H1 (cell line): ENCODE measurements around the gene ULBP3. TPM values are rescaled to one million over a fixed set of nuclear protein-coding genes. Genes with fewer than 3 reads are reported as not detected.

Experiments
- CTCF ChIA-PET: fragments of 300-600 bp; sonication (Branson Sonifier 250); formaldehyde crosslinking; loops from one replicate; lab custom pipeline; 2021; ENCODE audit not compliant: partially characterized antibody; lab: Charles Lee
- POLR2A ChIA-PET: fragments of 300-600 bp; sonication (Branson Sonifier 250); formaldehyde crosslinking; loops from one replicate; lab custom pipeline; 2021; ENCODE audit warnings: inconsistent platforms; ENCODE audit not compliant: partially characterized antibody; lab: Charles Lee
- DNase-seq, 2 experiments: peaks; one replicate each; pipeline versions ENCODE4 v3.0.0 to v3.0.0-alpha.2; 2010 to 2022; ENCODE audit warnings: low spot score in 2 of 2, low read depth in 1 of 2, mixed read lengths in 1 of 2
- FAIRE-seq: peaks from 2 replicates; lab custom pipeline; 2011; peaks lifted over from hg19 to GRCh38; lab: Jason Lieb, UNC
- H2AFZ ChIP-seq: 2 replicates; pipeline ENCODE4 v1.8.1; 2012; ENCODE audit warnings: low read length, inconsistent platforms
- H2AK5ac ChIP-seq: 2 replicates; pipeline ENCODE4 v1.6.1; 2013; ENCODE audit warnings: low read depth, low read length
- H2BK120ac ChIP-seq: replicated peaks from 2 replicates; pipeline ENCODE3; 2013; ENCODE audit warnings: low read depth, low read length, inconsistent platforms
- H2BK12ac ChIP-seq: 2 replicates; pipeline ENCODE4 v1.6.1; 2013; ENCODE audit warnings: low read depth, low read length
- H2BK15ac ChIP-seq: 2 replicates; pipeline ENCODE4 v1.6.1; 2013; ENCODE audit warnings: low read length
- H2BK20ac ChIP-seq: 2 replicates; pipeline ENCODE4 v1.6.1; 2013; ENCODE audit warnings: low read length
- H2BK5ac ChIP-seq: 2 replicates; pipeline ENCODE4 v1.6.1; 2013; ENCODE audit warnings: low read depth, low read length
- H3K14ac ChIP-seq: 2 replicates; pipeline ENCODE4 v1.6.1; 2013; ENCODE audit warnings: inconsistent platforms; ENCODE audit not compliant: insufficient read length
- H3K18ac ChIP-seq: 2 replicates; pipeline ENCODE4 v1.6.1; 2013; ENCODE audit warnings: low read length; ENCODE audit errors: extremely low read depth
- H3K23ac ChIP-seq: 2 replicates; pipeline ENCODE4 v1.6.1; 2013; ENCODE audit warnings: inconsistent platforms; ENCODE audit not compliant: insufficient read length
- H3K23me2 ChIP-seq: 2 replicates; pipeline ENCODE4 v1.6.1; 2013; ENCODE audit warnings: low read depth, low read length
- H3K27ac ChIP-seq: 2 replicates; pipeline ENCODE4 v1.6.1; 2011; ENCODE audit warnings: low read depth, low read length, inconsistent platforms
- H3K27me3 ChIP-seq, 4 experiments: replicated peaks in 1 of 4; 1 replicate in 1 of 4; 2 replicates in 3 of 4; pipeline versions ENCODE4 v1.6.1 to v1.8.1; 2011 to 2013; ENCODE audit warnings: low read length in 3 of 4, mild to moderate bottlenecking in 3 of 4, inconsistent platforms in 2 of 4, mixed read lengths in 2 of 4, moderate library complexity in 1 of 4; ENCODE audit not compliant: control insufficient read depth in 3 of 4, insufficient read depth in 3 of 4; ENCODE audit errors: extremely low read depth in 1 of 4
- H3K36me3 ChIP-seq, 4 experiments: 2 replicates each; pipeline versions ENCODE4 v1.6.1 to v1.8.1; 2011 to 2013; ENCODE audit warnings: mild to moderate bottlenecking in 4 of 4, low read length in 3 of 4, moderate library complexity in 2 of 4, control low read depth in 1 of 4, inconsistent platforms in 1 of 4; ENCODE audit not compliant: insufficient read depth in 4 of 4, control insufficient read depth in 2 of 4
- H3K4ac ChIP-seq: replicated peaks from 2 replicates; pipeline ENCODE3; 2013; ENCODE audit warnings: low read length, low read depth, mixed read lengths, inconsistent platforms; ENCODE audit not compliant: insufficient read length
- H3K4me1 ChIP-seq, 4 experiments: replicated peaks in 1 of 4; 1 replicate in 1 of 4; 2 replicates in 3 of 4; pipeline versions ENCODE4 v1.6.1 to v1.8.1; 2011 to 2013; ENCODE audit warnings: low read length in 3 of 4, inconsistent platforms in 2 of 4, mixed read lengths in 1 of 4; ENCODE audit not compliant: insufficient read depth in 4 of 4, control insufficient read depth in 3 of 4
- H3K4me2 ChIP-seq, 2 experiments: 2 replicates each; pipeline versions ENCODE4 v1.6.1 to v1.8.1; 2011 to 2013; ENCODE audit warnings: low read depth in 2 of 2, low read length in 2 of 2, control low read depth in 1 of 2, inconsistent platforms in 1 of 2, mild to moderate bottlenecking in 1 of 2; ENCODE audit not compliant: insufficient read depth in 1 of 2
- H3K4me3 ChIP-seq, 4 experiments: fragments of 200-600, 300-600 bp in 1 of 4; sonication (generic), shearing (Covaris generic), sonication (Bioruptor Twin) in 1 of 4; 2 replicates each; pipeline versions ENCODE4 v1.5.1 to v1.8.1; 2011 to 2016; ENCODE audit warnings: low read length in 4 of 4, low read depth in 3 of 4, control low read depth in 2 of 4, inconsistent platforms in 2 of 4, mild to moderate bottlenecking in 2 of 4, mixed read lengths in 1 of 4, moderate library complexity in 1 of 4; ENCODE audit not compliant: insufficient read depth in 2 of 4; ENCODE audit errors: extremely low read depth in 1 of 4
- H3K56ac ChIP-seq: replicated peaks from 2 replicates; pipeline ENCODE3; 2013; ENCODE audit warnings: low read depth, mild to moderate bottlenecking, mixed read lengths, low read length, inconsistent platforms; ENCODE audit not compliant: insufficient read length
- H3K79me1 ChIP-seq: 2 replicates; pipeline ENCODE4 v1.6.1; 2013; ENCODE audit warnings: low read depth, low read length, control low read depth
- H3K79me2 ChIP-seq, 2 experiments: 2 replicates each; pipeline versions ENCODE4 v1.6.1 to v1.8.1; 2012 to 2013; ENCODE audit warnings: low read length in 2 of 2, mild to moderate bottlenecking in 2 of 2, inconsistent platforms in 1 of 2; ENCODE audit not compliant: insufficient read depth in 2 of 2, control insufficient read depth in 1 of 2
- H3K9ac ChIP-seq, 4 experiments: replicated peaks in 1 of 4; 1 replicate in 1 of 4; 2 replicates in 3 of 4; pipeline versions ENCODE4 v1.6.1 to v1.8.1; 2011 to 2013; ENCODE audit warnings: low read depth in 3 of 4, low read length in 3 of 4, control low read depth in 2 of 4, mild to moderate bottlenecking in 2 of 4, moderate library complexity in 2 of 4, inconsistent platforms in 1 of 4; ENCODE audit errors: extremely low read depth in 1 of 4
- H3K9me3 ChIP-seq, 2 experiments: 2 replicates each; pipeline versions ENCODE4 v1.6.1 to v1.8.1; 2012 to 2013; ENCODE audit warnings: mild to moderate bottlenecking in 2 of 2, moderate library complexity in 2 of 2, control low read depth in 1 of 2, inconsistent platforms in 1 of 2, low read depth in 1 of 2, low read length in 1 of 2, mixed read lengths in 1 of 2; ENCODE audit not compliant: insufficient read depth in 2 of 2
- H4K20me1 ChIP-seq, 2 experiments: replicated peaks in 1 of 2; 2 replicates each; pipeline versions ENCODE3 to v1.8.1; 2011 to 2013; ENCODE audit warnings: inconsistent platforms in 2 of 2, low read length in 2 of 2, mild to moderate bottlenecking in 1 of 2; ENCODE audit not compliant: insufficient read depth in 2 of 2, control insufficient read depth in 1 of 2
- H4K5ac ChIP-seq: 2 replicates; pipeline ENCODE4 v1.6.1; 2013; ENCODE audit warnings: low read length, low read depth, mixed read lengths, inconsistent platforms; ENCODE audit not compliant: insufficient read length
- H4K8ac ChIP-seq: 2 replicates; pipeline ENCODE4 v1.8.0; 2013; ENCODE audit warnings: mild to moderate bottlenecking, moderate library complexity, low read length, inconsistent platforms; ENCODE audit not compliant: insufficient read depth; ENCODE audit errors: extremely low read depth
- H4K91ac ChIP-seq: replicated peaks from 2 replicates; pipeline ENCODE3; 2013; ENCODE audit warnings: low read length, mixed read lengths, inconsistent platforms; ENCODE audit not compliant: insufficient read length
- HDAC2 ChIP-seq, 2 experiments: fragments of 300-600 bp in 1 of 2; sonication (generic) in 1 of 2; IDR thresholded peaks; 2 replicates each; pipeline ENCODE4 v1.6.1; 2011 to 2012; ENCODE audit warnings: low read depth in 2 of 2, low read length in 2 of 2, mild to moderate bottlenecking in 2 of 2, moderate library complexity in 2 of 2, borderline replicate concordance in 1 of 2, inconsistent platforms in 1 of 2
- MAFK ChIP-seq: IDR thresholded peaks from 2 replicates; pipeline ENCODE4 v1.6.1; 2012; ENCODE audit warnings: low read depth, mild to moderate bottlenecking, improper control_type of control experiment, low read length
- POU5F1 ChIP-seq: IDR thresholded peaks from 2 replicates; pipeline ENCODE4 v1.6.1; 2011; ENCODE audit warnings: low read depth, mild to moderate bottlenecking, low read length, moderate library complexity
- RNF2 ChIP-seq: fragments of 200-900, 300-1000 bp; sonication (generic); IDR thresholded peaks from 2 replicates; pipeline ENCODE4 v1.7.1; 2016; ENCODE audit warnings: borderline replicate concordance, low read depth, mild to moderate bottlenecking, antibody characterized with exemption, low read length; ENCODE audit not compliant: poor library complexity, severe bottlenecking; ENCODE audit errors: missing control alignments
- SIRT6 ChIP-seq: IDR thresholded peaks from one replicate; pipeline ENCODE4 v1.7.1; 2012; ENCODE audit warnings: low read length, inconsistent platforms
- SP2 ChIP-seq: IDR thresholded peaks from 2 replicates; pipeline ENCODE4 v1.6.1; 2012; ENCODE audit warnings: mild to moderate bottlenecking, low read length, inconsistent platforms
- SRF ChIP-seq: IDR thresholded peaks from 2 replicates; pipeline ENCODE4 v1.6.1; 2011; ENCODE audit warnings: mild to moderate bottlenecking, low read depth, low read length, moderate library complexity
- TBP ChIP-seq: IDR thresholded peaks from 2 replicates; pipeline ENCODE4 v1.6.1; 2011; ENCODE audit warnings: low read depth, low read length, improper control_type of control experiment
- TCF12 ChIP-seq: IDR thresholded peaks from 2 replicates; pipeline ENCODE4 v1.6.1; 2011; ENCODE audit warnings: low read depth, mild to moderate bottlenecking, low read length
- YY1 ChIP-seq: IDR thresholded peaks from 2 replicates; pipeline ENCODE4 v1.6.1; 2011; ENCODE audit warnings: low read depth, mild to moderate bottlenecking, low read length
- WGBS, 2 experiments: shearing (Covaris generic) in 1 of 2; methylation state at CpG; one replicate each; pipeline versions ENCODE4 v1.1.6 to v1.1.7; 2013 to 2015; ENCODE audit warnings: low lambda C conversion rate in 2 of 2, mixed read lengths in 2 of 2, inconsistent platforms in 1 of 2, low coverage in 1 of 2, missing lambda C conversion rate in 1 of 2; ENCODE audit not compliant: insufficient replicate concordance in 2 of 2, insufficient coverage in 1 of 2, insufficient read length in 1 of 2; ENCODE audit errors: extremely low coverage in 1 of 2, missing lambda C conversion rate in 1 of 2; 5-methylcytosine and 5-hydroxymethylcytosine counted together
- polyA plus RNA-seq, 7 experiments: library from polyadenylated mRNA; depleted of rRNA in 3 of 7; stranded (reverse) in 5 of 7; unstranded in 2 of 7; fragments of >200 nt in 5 of 7; fragments of 200-250 nt in 2 of 7; gene quantifications; 1 replicate in 5 of 7; 2 replicates in 1 of 7; 4 replicates in 1 of 7; pipeline versions ENCODE4 v1.2.1 to v1.2.3, GENCODE V29; 2011 to 2013; ENCODE audit warnings: missing spikeins in 2 of 7, mixed read lengths in 2 of 7
- total RNA-seq: library from RNA; stranded (reverse); fragmentation: NEBNext Ultra II Directional; extraction: Animal tissue kit (Norgen Biotek cat#: 25700); gene quantifications from 2 replicates; pipeline ENCODE4 v1.2.1, GENCODE V29; 2021
- TF ChIP-seq, protein P1 (sequence below): IDR thresholded peaks from 2 replicates; pipeline ENCODE4 v1.6.1; 2012; ENCODE audit warnings: low read length, inconsistent platforms

ULBP3 gene
- total and polyA plus RNA-seq, 2 of the 8 experiments (the other 6 are each of a cell fraction or from before 2014, with no cell fraction given): 1.9 to 4.2 TPM

DNA sequence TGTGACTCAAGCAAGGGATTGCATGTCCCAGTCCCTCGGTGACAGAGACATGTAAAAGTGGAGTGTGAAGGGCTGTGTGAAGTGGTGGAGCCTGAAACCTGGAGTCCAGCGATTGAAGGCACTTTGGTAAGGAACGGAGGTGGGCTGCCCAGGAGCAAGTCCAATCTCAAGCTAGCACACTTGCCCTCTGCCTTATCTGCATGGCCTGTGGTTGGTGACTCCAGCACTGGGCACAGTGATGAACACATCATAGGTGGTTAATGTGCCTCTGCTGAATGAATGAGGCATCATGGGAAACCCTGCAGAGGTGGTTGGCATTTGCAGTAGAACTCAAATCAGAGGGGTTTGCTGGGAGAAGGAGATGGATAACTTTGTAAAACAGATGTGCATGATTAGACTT lies 14.9 kb upstream of the ULBP3 start:
- Histone ChIP-seq H2BK15ac (no peak overlapping the region), H3K4me1 (peaks cover 0 to 4% (median 2%) of the 10 kb centered on the region in 4 experiments; a peak in 1 of 7 replicates), H2AK5ac (no peak overlapping the region), H4K20me1 (no peaks in the 10 kb centered on the region), H3K79me2 (no peaks in the 10 kb centered on the region), H3K4ac (no peak overlapping the region), H4K91ac (no peak overlapping the region), H2BK20ac (no peak overlapping the region), H2BK12ac (0 out of 2 replicates have a peak overlapping the region, but pooled peaks have one; percentile 9), H3K27ac (no peak overlapping the region), H3K4me2 (no peak overlapping the region), H3K56ac (no peak overlapping the region), H3K9me3 (no peaks in the 10 kb centered on the region; a peak in 1 of 4 replicates), H2BK120ac (no peak overlapping the region), H3K23me2 (no peaks in the 10 kb centered on the region), H3K9ac (no peak overlapping the region), H3K23ac (no peak overlapping the region), H3K14ac (no peak overlapping the region), H2BK5ac (no peak overlapping the region), H4K5ac (no peak overlapping the region), H4K8ac (no peak overlapping the region), H3K4me3 (no peak overlapping the region), H2AFZ (no peak overlapping the region), H3K79me1 (no peaks in the 10 kb centered on the region), H3K27me3 (no peaks in the 10 kb centered on the region; a peak in 1 of 7 replicates), H3K36me3 (no peaks in the 10 kb centered on the region), H3K18ac (no peak overlapping the region)
- ChIA-PET POLR2A (no interaction called here), CTCF (interaction anchor here (0.8 to 1.4 kb wide), 2 partner anchors 13 to 251 kb away, joined by 3 to 4 read pairs; no protein-coding TSS in a partner anchor)
- 87% methylated on average over 3 of the region's 3 CpGs; no CpG with 5 or more reads in 1 of the 2 experiments for WGBS, 2 experiments
- FAIRE-seq: no peak
- DNase-seq: no peak
- no peak for TF ChIP-seq HDAC2 (IDR thresholded peaks at IDR 0.05; ENCODE audit: borderline replicate concordance in 1 of 2, low read depth in 2 of 2, low read length in 2 of 2)
- TF ChIP-seq SP2: no peak
- no peak for TF ChIP-seq POU5F1
- no peak for TF ChIP-seq MAFK
- TF ChIP-seq TBP: no peak
- no peak for TF ChIP-seq RNF2
- TF ChIP-seq YY1: no peak
- TF ChIP-seq SRF: no peak
- no peak for TF ChIP-seq TCF12
- no peak for TF ChIP-seq SIRT6
- TF ChIP-seq, protein P1, sequence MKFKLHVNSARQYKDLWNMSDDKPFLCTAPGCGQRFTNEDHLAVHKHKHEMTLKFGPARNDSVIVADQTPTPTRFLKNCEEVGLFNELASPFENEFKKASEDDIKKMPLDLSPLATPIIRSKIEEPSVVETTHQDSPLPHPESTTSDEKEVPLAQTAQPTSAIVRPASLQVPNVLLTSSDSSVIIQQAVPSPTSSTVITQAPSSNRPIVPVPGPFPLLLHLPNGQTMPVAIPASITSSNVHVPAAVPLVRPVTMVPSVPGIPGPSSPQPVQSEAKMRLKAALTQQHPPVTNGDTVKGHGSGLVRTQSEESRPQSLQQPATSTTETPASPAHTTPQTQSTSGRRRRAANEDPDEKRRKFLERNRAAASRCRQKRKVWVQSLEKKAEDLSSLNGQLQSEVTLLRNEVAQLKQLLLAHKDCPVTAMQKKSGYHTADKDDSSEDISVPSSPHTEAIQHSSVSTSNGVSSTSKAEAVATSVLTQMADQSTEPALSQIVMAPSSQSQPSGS: no peak
